Breast epithelium (tissue), 4 donors: ENCODE results near the gene SLF2. TPM values are rescaled to one million over a fixed set of nuclear protein-coding genes. Genes with fewer than 3 reads are reported as not detected.

ENCODE experiments used
- DNase-seq, 2 donors: peaks; one replicate each; pipeline ENCODE4 v3.0.0-alpha.2; 2019; ENCODE audit warnings: low spot score in 2 of 2
- H3K27ac ChIP-seq, 2 donors: fragments of 200-600 bp; sonication (generic) in 1 of 2; one replicate each; pipeline ENCODE4 v1.5.1; 2016 to 2019; ENCODE audit warnings: mild to moderate bottlenecking in 1 of 2
- H3K27me3 ChIP-seq, 2 donors: fragments of 200-600 bp; sonication (generic) in 1 of 2; one replicate each; pipeline versions ENCODE4 v1.5.1 to v1.6.0; 2017 to 2019; ENCODE audit warnings: control low read depth in 1 of 2, mild to moderate bottlenecking in 1 of 2
- H3K36me3 ChIP-seq: fragments of 200-600 bp; one replicate; pipeline ENCODE4 v1.5.1; 2019
- H3K4me1 ChIP-seq, 2 donors: fragments of 200-600 bp; sonication (generic); one replicate each; pipeline ENCODE4 v1.5.1; 2016 to 2019; ENCODE audit warnings: control low read depth in 1 of 2
- H3K4me3 ChIP-seq, 3 donors: fragments of 200-600 bp; sonication (generic); 1 replicate in 2 of 3; 2 replicates in 1 of 3; pipeline ENCODE4 v1.5.1; 2016 to 2019; ENCODE audit warnings: mild to moderate bottlenecking in 3 of 3, moderate library complexity in 2 of 3
- H3K9me3 ChIP-seq, 2 donors: fragments of 200-600 bp; sonication (generic) in 1 of 2; one replicate each; pipeline ENCODE4 v1.5.1; 2016 to 2019; ENCODE audit warnings: control low read depth in 1 of 2
- POLR2A ChIP-seq: fragments of 450-650 bp; IDR thresholded peaks from one replicate; pipeline ENCODE4 v1.6.1; 2016; ENCODE audit warnings: antibody characterized with exemption, mild to moderate bottlenecking, moderate library complexity
- POLR2AphosphoS5 ChIP-seq, 3 donors: sonication (generic); formaldehyde crosslinking; IDR thresholded peaks; one replicate each; pipeline ENCODE4 v1.6.1; 2017; ENCODE audit warnings: antibody characterized with exemption in 3 of 3
- intact Hi-C: fragments of 100-400 bp; cut with DNase I; formaldehyde crosslinking; loops from one replicate; pipeline ENCODE4 v1.15.1; 2023; ENCODE audit warnings: low total_unique reads
- total RNA-seq, 3 donors: library from RNA; depleted of rRNA; stranded (reverse); fragments of >200 nt; gene quantifications; one replicate each; pipeline ENCODE4 v1.1.0, GENCODE V29; 2016
- TF ChIP-seq, protein P1 (sequence below), 3 donors: fragments of 450-650 bp; IDR thresholded peaks; one replicate each; pipeline ENCODE4 v1.5.1; 2016 to 2017; ENCODE audit warnings: antibody characterized with exemption in 3 of 3, mild to moderate bottlenecking in 3 of 3, moderate library complexity in 3 of 3

Gene SLF2
- total RNA-seq, 3 donors from 2014 or later, result 24.8 to 34.2 (median 31.8) TPM

DNA sequence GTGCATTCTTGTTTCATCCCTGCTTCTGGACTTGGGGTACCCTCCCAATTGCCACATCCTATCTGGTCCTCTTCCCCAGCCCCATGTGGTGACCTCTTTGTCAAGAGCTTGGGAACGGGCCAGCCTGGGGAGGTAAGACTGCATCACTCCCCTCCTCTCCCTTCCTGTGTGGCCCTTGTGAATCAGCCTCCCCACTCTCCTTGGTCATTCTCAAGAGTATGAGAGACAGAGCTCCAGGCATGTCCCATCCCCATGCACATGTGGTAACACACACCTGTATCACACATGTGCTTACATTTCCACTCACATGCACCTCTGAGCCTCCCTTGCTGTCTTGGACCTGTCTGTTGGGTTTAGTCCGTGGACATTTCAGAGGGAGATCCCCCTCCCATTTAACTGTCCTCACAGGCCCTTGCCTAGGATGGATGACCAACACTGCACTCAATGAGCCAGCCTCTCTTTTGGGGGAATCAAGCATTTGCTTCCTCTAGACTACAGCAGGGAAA, 72.0 kb downstream of the SLF2 start:
- Histone ChIP-seq H3K27ac (no peak overlapping the region), H3K4me1 (peaks cover 12 to 16% of the 10 kb centered on the region in 2 donors), H3K4me3 (no peak overlapping the region), H3K27me3 (no peaks in the 10 kb centered on the region), H3K9me3 (no peaks in the 10 kb centered on the region), H3K36me3 (peaks cover 3% of the 10 kb centered on the region)
- intact Hi-C loops, result no loop called here
- TF ChIP-seq POLR2A, result no peak
- TF ChIP-seq POLR2AphosphoS5 (IDR thresholded peaks at IDR 0.05), result no peak
- DNase-seq, result peak in 1 of 2 donors; percentile 10

DNA sequence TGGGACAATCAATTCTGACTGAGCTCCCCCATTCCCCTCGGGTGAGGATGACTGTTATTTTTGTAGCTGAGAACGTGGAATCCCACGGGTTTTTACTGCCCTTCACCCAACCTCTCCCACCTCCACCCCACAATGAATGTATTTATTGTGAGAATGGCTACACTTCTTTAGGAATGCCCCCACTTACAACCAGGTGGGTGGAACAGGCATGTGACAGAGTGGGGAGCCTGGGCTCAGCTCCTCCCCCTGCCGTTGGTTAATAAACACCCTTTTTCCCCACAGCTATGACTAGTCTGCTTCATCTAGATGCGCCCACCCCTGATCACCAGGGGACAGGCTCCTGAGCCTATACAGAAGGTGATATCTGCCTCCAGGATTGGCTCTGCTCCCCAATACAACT, 72.6 kb downstream of the SLF2 start:
- intact Hi-C loops, result no loop called here
- H3K36me3 ChIP-seq, result peaks cover 3% of the 10 kb centered on the region
- TF ChIP-seq, protein P1, sequence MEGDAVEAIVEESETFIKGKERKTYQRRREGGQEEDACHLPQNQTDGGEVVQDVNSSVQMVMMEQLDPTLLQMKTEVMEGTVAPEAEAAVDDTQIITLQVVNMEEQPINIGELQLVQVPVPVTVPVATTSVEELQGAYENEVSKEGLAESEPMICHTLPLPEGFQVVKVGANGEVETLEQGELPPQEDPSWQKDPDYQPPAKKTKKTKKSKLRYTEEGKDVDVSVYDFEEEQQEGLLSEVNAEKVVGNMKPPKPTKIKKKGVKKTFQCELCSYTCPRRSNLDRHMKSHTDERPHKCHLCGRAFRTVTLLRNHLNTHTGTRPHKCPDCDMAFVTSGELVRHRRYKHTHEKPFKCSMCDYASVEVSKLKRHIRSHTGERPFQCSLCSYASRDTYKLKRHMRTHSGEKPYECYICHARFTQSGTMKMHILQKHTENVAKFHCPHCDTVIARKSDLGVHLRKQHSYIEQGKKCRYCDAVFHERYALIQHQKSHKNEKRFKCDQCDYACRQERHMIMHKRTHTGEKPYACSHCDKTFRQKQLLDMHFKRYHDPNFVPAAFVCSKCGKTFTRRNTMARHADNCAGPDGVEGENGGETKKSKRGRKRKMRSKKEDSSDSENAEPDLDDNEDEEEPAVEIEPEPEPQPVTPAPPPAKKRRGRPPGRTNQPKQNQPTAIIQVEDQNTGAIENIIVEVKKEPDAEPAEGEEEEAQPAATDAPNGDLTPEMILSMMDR (IDR thresholded peaks at IDR 0.05), result no peak
- TF ChIP-seq POLR2A (no peak), POLR2AphosphoS5 (IDR thresholded peaks at IDR 0.05) (no peak)
- no peak overlapping the region for H3K27ac ChIP-seq
- no peaks in the 10 kb centered on the region for H3K27me3 ChIP-seq
- no peaks in the 10 kb centered on the region for H3K9me3 ChIP-seq
- no peak for DNase-seq
- peaks cover 12 to 16% of the 10 kb centered on the region in 2 donors for H3K4me1 ChIP-seq
- no peak overlapping the region for H3K4me3 ChIP-seq

DNA sequence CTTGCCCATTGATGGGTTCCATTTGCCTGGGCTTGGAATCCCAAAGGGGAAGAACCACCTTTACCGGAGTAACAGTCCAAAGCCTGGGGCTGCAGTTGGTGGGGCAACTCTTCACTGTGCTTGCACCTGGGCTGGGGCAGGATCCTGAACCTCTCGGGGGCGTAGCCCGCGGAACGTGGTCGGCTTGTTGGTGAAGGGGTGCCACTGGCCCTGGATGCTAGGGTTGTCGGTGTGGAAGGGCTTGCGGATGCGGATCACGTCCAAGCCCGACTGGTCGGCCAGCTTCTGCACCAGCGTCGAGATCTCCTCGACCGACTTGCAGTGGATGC, 73.8 kb downstream of the SLF2 start:
- H3K4me3 ChIP-seq, result peak overlapping the region; percentile 65 to 100 (median 66)
- intact Hi-C loops, result no loop called here
- TF ChIP-seq, protein P1 (IDR thresholded peaks at IDR 0.05), result no peak
- TF ChIP-seq POLR2A (no peak), POLR2AphosphoS5 (IDR thresholded peaks at IDR 0.05) (no peak)
- no peaks in the 10 kb centered on the region for H3K36me3 ChIP-seq
- H3K4me1 ChIP-seq, result peaks cover 12 to 16% of the 10 kb centered on the region in 2 donors
- H3K27ac ChIP-seq, result peak overlapping the region; percentile 40 to 82
- no peaks in the 10 kb centered on the region for H3K9me3 ChIP-seq
- no peaks in the 10 kb centered on the region for H3K27me3 ChIP-seq
- peak in 1 of 2 donors; percentile 49 for DNase-seq

DNA sequence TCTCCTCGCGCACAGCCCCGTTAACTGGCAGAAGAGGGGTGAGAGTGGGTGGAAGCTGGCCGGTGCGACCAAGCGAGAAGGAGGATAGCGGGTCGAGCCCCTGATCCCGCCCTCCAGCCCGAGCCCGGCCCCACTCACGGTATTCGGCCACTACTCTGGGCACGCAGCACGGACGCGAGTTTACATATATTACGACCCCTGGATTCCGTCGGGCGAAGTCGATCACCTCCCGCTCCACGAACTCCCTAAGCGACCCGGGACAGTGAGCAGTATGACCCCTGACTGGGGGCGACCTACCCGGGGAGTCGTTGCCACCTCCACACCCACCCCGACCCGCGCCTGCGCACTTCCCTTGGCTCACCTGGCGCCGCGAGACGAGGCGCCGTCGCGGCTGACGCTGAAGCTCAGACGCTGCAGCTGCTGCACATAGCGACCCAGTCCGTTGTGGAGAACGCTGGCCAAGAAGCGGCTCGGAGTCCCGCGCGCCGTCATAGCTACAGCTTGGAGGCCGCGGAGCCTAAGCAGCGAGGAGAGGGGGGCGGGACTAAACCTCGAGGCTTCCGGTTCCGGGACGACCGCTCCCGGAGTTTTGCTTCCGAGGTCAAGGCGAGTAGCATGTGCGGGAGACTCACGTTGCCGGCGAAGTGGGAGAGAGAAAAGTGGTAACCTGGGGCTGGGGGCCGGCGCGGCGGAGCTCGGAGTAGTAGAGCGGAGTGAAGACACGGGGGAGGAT, 74.4 kb downstream of the SLF2 start, which contains the start of the genes MRPL43 and TWNK:
Gene MRPL43, minus strand, starts transcription at position 546 of the 733 bp plus-strand sequence. Its CDS starts 54 bp downstream, at position 492.
Gene TWNK, plus strand, starts transcription at position 592 of the 733 bp plus-strand sequence. CDS start 668 bp downstream, outside the sequence.
- Histone ChIP-seq H3K9me3 (no peaks in the 10 kb centered on the region), H3K4me3 (peak within 1 kb of the TSS; percentile 65 to 100 (median 66)), H3K4me1 (peaks cover 12 to 16% of the 10 kb centered on the region in 2 donors), H3K27ac (peak within 1 kb of the TSS; percentile 40 to 82), H3K27me3 (no peaks in the 10 kb centered on the region), H3K36me3 (no peaks in the 10 kb centered on the region)
- peak; percentile 74 to 79 (median 75) for TF ChIP-seq POLR2AphosphoS5 (IDR thresholded peaks at IDR 0.05)
- TF ChIP-seq, protein P1 (IDR thresholded peaks at IDR 0.05), result no peak
- peak; percentile 61 for TF ChIP-seq POLR2A
- intact Hi-C loops, result no loop called here
- DNase-seq, result peak; percentile 70 to 80

DNA sequence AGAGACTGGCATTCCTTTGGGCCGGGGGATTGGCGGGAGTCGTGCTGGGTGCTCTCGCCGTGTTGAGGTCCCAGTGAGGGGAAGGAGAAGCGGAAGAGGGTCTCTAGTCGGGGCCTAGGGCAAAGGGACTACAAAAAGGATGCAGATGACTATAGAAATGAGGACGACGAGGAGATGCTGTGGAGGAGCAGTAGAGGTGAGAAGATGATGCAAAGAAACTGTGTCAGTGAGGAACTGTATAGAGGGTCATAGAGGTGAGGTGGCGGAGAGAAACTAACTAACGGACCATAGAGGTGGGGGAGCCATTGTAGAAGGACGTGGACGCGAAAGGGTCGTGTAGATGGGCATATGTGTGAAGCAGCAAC, 74.9 kb downstream of the SLF2 start:
- DNase-seq, result no peak
- intact Hi-C loops, result no loop called here
- H3K4me3 ChIP-seq, result peak overlapping the region; percentile 65 to 100 (median 66)
- TF ChIP-seq POLR2AphosphoS5 (IDR thresholded peaks at IDR 0.05) (no peak), POLR2A (no peak)
- TF ChIP-seq, protein P1 (IDR thresholded peaks at IDR 0.05), result no peak
- peak overlapping the region in 1 of 2 donors; percentile 82 for H3K27ac ChIP-seq
- no peaks in the 10 kb centered on the region for H3K27me3 ChIP-seq
- peaks cover 12 to 16% of the 10 kb centered on the region in 2 donors for H3K4me1 ChIP-seq
- no peaks in the 10 kb centered on the region for H3K36me3 ChIP-seq
- H3K9me3 ChIP-seq, result no peaks in the 10 kb centered on the region
